Glomerular endothelial cell (primary cell): ENCODE results near the gene IL16. TPM values are rescaled to one million over a fixed set of nuclear protein-coding genes. Genes with fewer than 3 reads are reported as not detected.
"Not testable (repeated sequence)": the region's sequence is repeated elsewhere in the genome, so short reads cannot be mapped to it uniquely, and the experiment has no call there.

ENCODE experiments used
- DNase-seq: peaks from one replicate; pipeline ENCODE4 v3.0.0-alpha.2; 2011; ENCODE audit warnings: low read depth, low spot score; ENCODE audit errors: extremely low read depth
- total RNA-seq: library from RNA; depleted of rRNA; stranded (reverse); fragments of >200 nt; gene quantifications from 2 replicates; pipeline ENCODE4 v1.2.3, GENCODE V29; 2015

IL16 gene
- total RNA-seq, 1 donor from 2014 or later = 3.3 TPM

DNA sequence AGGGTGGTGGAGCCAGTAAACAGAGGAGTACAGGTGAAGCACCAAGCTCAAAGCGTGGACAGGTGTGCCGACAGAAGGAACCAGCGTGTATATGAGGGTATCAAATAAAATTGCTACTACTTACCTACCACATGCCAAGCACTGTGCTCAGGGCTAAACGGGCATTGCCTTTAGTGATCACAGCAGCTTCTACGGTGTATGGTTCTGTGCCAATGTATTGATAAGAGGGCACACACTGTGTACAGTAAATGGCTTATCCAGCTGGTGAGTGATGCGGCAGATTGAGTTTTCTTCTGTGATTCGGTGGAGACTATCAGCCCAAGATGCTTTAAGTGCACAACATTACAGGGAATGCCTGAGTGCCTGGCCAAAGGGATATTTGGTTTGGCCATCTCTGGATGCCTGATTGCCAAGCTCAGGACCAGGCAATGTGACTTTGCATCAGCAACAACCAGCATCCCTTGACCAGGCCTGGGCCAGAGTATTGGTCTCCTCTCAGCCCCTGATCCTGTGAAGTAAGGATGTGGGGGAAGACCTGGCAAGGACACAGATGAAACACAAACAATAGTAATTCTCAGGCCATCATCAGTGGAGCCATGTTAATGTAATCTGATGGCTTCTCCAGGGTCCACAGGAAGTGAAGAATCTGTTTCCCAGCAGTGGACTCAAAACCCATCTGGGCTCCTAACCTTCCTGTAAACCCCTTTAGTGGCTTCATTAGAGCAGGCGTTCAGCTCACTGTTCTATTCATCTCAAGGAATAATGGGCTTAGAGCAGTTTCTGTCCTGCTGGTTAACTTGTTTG, 113.2 kb downstream of the IL16 start:
- DNase-seq = no peak

- DNase-seq = no peak
Observed at GRCh38 chr15:81310480-81310879, 113.8 kb downstream of the IL16 start.

GRCh38 chr15:81311752-81312464, 115.2 kb downstream of the IL16 start:
- DNase-seq = no peak

DNA sequence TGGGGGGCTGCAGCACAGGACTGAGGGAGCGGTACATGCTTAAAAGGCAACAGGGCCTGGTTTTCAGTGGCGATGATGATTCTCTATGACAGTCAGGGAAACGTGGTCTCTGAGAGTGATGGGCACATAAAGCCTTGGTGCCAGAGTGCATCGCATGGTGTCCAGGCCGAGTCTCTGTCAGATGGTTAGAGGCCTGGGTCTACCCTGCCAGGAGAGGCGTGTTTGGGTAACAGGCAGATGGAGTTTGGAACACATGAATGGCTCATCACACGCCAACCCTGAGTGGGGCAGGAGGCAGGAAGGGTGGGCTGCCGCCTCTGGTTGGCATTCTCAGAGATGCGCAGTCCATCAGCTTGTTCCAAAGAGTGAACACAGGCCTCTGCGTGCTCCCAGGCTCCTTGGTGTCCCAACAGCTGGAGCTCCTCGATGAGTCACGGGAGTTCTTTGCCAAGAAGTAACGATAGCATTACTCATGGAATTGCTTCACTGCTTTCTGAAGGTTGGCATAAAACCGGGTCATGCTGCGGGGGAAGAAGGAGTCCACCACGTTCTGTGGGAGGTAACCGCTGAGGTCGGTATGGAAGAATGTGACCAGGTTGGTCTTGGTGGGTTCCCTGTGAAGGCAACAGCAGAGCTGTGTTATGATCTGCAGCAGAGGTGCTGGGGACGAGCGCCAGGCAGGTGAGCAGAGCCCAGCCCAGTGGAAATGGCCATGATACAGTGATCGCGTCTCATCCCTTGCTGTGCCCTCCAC, 116.3 kb downstream of the IL16 start:
- DNase-seq = peak; percentile 25

DNA sequence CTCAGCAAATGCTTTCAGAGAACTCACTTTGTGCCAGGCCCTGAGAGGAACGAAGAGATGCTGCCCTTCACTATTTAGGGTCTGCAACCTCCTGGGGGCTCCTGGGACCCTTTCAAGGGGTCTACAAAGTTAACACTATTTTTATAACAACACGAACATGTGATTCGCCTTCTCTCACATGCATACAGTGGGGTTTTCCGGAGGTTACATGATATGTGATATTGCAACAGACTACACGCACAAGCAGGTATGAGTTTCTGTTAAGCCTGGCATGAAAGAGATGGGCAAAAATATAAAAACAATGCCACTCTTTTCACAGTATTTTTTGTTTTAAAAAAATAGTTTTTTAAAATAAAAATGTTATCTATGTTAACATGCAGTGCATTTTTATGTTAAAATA, 117.0 kb downstream of the IL16 start:
- no peak for DNase-seq

DNA sequence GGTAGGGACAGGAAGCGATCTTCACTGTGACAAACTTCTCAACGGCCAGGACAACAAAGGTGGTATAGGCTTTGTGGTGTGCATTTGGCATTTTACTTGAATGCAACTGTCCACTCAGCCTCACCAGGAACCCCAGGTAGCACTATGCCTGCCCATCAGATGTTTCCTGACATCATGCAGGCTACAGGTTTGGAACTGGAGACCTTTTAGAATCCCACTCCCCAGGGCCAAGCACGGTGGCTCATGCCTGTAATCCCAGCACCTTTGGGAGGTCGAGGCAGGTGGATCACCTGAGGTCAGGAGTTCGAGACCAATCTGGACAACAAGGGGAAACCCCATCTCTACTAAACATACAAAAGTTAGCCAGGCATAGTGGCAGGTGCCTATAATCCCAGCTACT, 117.7 kb downstream of the IL16 start:
- no peak for DNase-seq

GRCh38 chr15:81315452-81316175, 118.9 kb downstream of the IL16 start:
- DNase-seq = no peak

- DNase-seq = no peak
Observed at GRCh38 chr15:81316267-81316666, 119.6 kb downstream of the IL16 start.

- no peak for DNase-seq
Observed at GRCh38 chr15:81317642-81318017, 121.0 kb downstream of the IL16 start.

GRCh38 chr15:81321667-81322066, 125.0 kb downstream of the IL16 start:
- no peak for DNase-seq

GRCh38 chr15:81322676-81323253, 126.1 kb downstream of the IL16 start:
- DNase-seq = no peak

DNA sequence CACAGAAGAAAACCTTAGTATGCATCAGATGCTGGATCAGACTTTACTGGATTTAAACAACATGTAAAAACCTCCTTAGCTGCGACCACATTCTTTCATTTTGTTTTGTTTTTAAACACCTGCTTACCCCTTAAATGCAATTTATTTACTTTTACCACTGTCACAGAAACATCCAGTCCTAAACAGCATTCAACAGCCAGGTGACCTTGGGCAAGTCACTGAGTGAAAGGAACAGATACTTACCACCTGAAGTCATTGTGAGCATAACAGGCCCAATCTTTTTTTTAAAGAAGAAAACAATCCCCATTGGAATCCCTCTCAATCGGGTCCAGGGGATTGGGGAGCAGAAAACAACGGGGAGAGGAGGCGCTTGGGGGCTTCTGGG, 126.9 kb downstream of the IL16 start:
- no peak for DNase-seq

DNA sequence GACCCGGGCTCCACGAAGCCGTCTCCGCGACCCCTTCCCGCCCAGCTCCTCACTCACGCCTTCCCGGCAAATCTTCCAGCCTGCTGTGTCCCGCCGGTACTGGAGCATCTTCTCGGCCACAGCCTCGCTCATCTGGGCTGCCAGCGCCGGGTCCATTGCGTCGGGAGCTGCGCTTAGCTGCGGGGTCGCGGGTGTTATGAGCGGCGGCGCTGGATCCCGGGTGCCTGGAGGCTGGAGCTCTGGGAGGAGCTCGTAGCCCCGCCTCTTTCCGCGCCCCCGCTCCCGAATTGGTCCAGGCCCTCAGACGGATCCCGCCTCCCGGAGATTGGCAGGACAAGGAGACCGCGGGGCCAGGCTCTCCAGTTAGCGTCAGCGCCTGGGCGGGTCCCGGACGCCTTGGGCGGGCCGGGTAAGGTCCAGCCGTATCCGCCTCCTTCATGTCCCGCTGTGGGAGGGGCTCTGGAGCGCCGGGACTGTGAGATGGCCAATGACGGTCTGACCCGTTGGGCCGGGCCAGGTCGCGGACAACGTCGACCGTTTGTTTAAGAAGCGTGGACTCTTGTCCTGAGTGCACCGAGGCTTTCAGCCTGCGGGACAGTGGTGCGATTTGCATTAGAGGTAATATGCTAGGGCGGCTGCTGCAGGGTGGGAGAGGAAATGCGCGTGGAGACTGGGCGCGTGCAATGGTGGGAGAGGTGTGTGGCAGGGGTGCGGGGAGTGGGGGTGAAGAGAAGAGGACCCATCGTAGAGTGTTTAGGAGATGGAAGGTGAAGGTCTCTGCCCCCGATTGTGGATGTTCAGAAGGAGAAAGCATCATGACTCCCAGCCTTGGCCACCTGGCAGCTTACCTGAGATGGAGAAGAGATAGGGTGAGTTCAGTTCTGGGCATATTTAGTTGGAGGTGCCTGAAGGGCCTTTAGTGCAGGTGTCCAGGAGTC, 127.5 kb downstream of the IL16 start, which contains the start of gene STARD5:
STARD5 (minus strand) TSS at position 198 of the 938 bp plus-strand sequence; CDS start at position 156, 42 bp downstream.
- peak; percentile 50 for DNase-seq

GRCh38 chr15:81326466-81327212, 130.0 kb downstream of the IL16 start:
- no peak for DNase-seq

DNA sequence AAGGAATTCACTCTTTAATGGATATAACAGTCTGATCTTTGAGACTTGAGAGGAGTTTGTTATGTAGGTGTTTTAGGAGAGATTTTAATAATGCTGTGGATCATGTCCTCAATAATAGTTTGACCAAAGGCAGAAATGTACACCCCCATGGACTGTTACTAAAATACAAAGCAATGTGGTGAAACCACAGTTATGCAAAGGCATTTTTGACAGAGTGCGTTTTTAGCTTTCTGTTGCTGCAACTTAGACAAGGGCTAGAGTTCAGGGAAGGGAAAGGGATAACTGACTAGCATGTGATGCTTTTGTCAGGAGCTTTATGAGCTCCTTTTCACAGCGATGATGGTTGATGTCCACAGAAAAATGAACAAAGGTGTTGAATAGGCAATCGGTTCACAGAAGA, 130.8 kb downstream of the IL16 start:
- no peak for DNase-seq

DNA sequence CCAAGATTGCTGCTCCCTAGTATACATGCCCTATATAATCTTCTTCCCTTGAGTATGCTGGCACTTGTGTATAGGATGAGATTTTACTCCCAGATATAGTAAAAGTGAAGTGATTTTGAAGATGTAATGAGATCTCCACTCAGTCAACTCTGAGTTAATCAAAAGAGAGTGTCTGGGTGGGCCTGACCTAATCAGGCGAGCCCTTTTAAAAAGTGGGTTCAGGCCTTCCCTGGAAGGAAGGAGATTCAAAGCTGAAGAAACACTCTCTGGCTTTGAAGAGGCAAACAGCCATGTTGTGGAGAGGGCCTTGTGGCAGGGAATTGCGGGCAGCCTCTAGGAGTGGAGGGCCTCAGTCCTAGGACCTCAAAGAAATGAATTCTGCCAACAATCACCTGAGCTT, 132.8 kb downstream of the IL16 start:
- no peak for DNase-seq

GRCh38 chr15:81330366-81331090, 133.8 kb downstream of the IL16 start:
- DNase-seq = no peak

- DNase-seq = not testable (repeated sequence)
Observed at GRCh38 chr15:81331141-81331540, 134.5 kb downstream of the IL16 start.
